PC-9 (cell line): Measurements from ENCODE around the gene NRN1. TPM values are rescaled to one million over a fixed set of nuclear protein-coding genes. Genes with fewer than 3 reads are reported as not detected.

Source experiments
- BruUV-seq: library from RNA; stranded (reverse); fragments of 400-500 nt; replicated peaks from 2 replicates; lab custom pipeline; 2021; lab: Mats Ljungman, UMichigan
- CTCF ChIA-PET: fragments of 300-600 bp; sonication (Branson Sonifier 250); formaldehyde crosslinking; loops from one replicate; lab custom pipeline; 2022; ENCODE audit warnings: antibody characterized with exemption; lab: Charles Lee
- POLR2A ChIA-PET: fragments of 300-600 bp; sonication (Branson Sonifier 250); formaldehyde crosslinking; loops from one replicate; lab custom pipeline; 2022; ENCODE audit warnings: antibody characterized with exemption; ENCODE audit not compliant: unreplicated experiment; lab: Charles Lee
- DNase-seq, 2 experiments: peaks; one replicate each; pipeline versions ENCODE4 v3.0.0 to v3.0.0-alpha.2; 2015 to 2022; ENCODE audit warnings: mixed read lengths in 1 of 2
- H2AFZ ChIP-seq: fragments of 200-600 bp; sonication (generic); 2 replicates; pipeline ENCODE4 v1.8.1; 2017; ENCODE audit warnings: antibody characterized with exemption
- H3F3A ChIP-seq: fragments of 200-600 bp; sonication (generic); 2 replicates; pipeline ENCODE4 v1.8.1; 2017; ENCODE audit warnings: antibody characterized with exemption, mild to moderate bottlenecking, low read depth; ENCODE audit not compliant: insufficient read depth
- H3K27ac ChIP-seq: fragments of 200-600 bp; sonication (generic); 2 replicates; pipeline ENCODE4 v1.6.1; 2016; ENCODE audit warnings: mixed run types
- H3K27me3 ChIP-seq: fragments of 200-600 bp; sonication (generic); 2 replicates; pipeline ENCODE4 v1.6.1; 2016; ENCODE audit warnings: low read depth, mixed run types; ENCODE audit not compliant: insufficient read depth
- H3K36me3 ChIP-seq: fragments of 200-600 bp; sonication (generic); 2 replicates; pipeline ENCODE4 v1.6.1; 2016; ENCODE audit warnings: low read depth, mixed run types
- H3K4me1 ChIP-seq: fragments of 200-600 bp; sonication (generic); replicated peaks from 2 replicates; pipeline ENCODE4 v1.6.1; 2016; ENCODE audit warnings: mixed run types; ENCODE audit not compliant: insufficient read depth
- H3K4me2 ChIP-seq: fragments of 200-600 bp; sonication (generic); 2 replicates; pipeline ENCODE4 v1.6.1; 2017; ENCODE audit warnings: mixed run types
- H3K4me3 ChIP-seq: fragments of 200-600 bp; sonication (generic); 2 replicates; pipeline ENCODE4 v1.6.1; 2016; ENCODE audit warnings: mixed run types
- H3K79me2 ChIP-seq: fragments of 200-600 bp; sonication (generic); 2 replicates; pipeline ENCODE4 v1.6.1; 2017; ENCODE audit warnings: low read depth, mixed run types
- H3K9me2 ChIP-seq: fragments of 200-600 bp; sonication (generic); 2 replicates; pipeline ENCODE4 v1.8.1; 2017; ENCODE audit warnings: mild to moderate bottlenecking; ENCODE audit not compliant: insufficient read depth
- H3K9me3 ChIP-seq: fragments of 200-600 bp; sonication (generic); 2 replicates; pipeline ENCODE4 v1.8.1; 2016; ENCODE audit warnings: low read depth; ENCODE audit not compliant: insufficient read depth
- H4K20me1 ChIP-seq: fragments of 200-600 bp; sonication (generic); 2 replicates; pipeline ENCODE4 v1.8.1; 2017; ENCODE audit not compliant: insufficient read depth
- CTCF ChIP-seq: fragments of 200-600 bp; sonication (generic); conservative IDR thresholded peaks from 2 replicates; pipeline ENCODE4 v1.6.1; 2017; ENCODE audit warnings: mixed run types, antibody characterized with exemption, mild to moderate bottlenecking, moderate library complexity
- EZH2 ChIP-seq: fragments of 200-600 bp; sonication (generic); IDR thresholded peaks from 2 replicates; pipeline ENCODE4 v1.8.0; 2017; ENCODE audit warnings: antibody characterized with exemption, low read depth
- intact Hi-C: fragments of 100-400 bp; cut with micrococcal nuclease; formaldehyde crosslinking; loops from one replicate; pipeline ENCODE4 v1.10.0; 2022; ENCODE audit not compliant: unreplicated experiment
- total RNA-seq: library from RNA; stranded (reverse); gene quantifications from 2 replicates; pipeline ENCODE4 v1.2.3, GENCODE V29; 2021

Gene NRN1
- total RNA-seq, 1 experiment from 2014 or later: not detected

GRCh38 chr6:5998711-5999687 is 7.7 kb downstream of the NRN1 start:
- no peaks in the 10 kb centered on the region for H3F3A ChIP-seq
- no peaks in the 10 kb centered on the region for H4K20me1 ChIP-seq
- no peaks in the 10 kb centered on the region for H3K9me3 ChIP-seq
- ChIA-PET CTCF (interaction anchor here (0.6 kb wide), 1 partner anchor 1301 kb away, joined by 3 read pairs; no protein-coding TSS in a partner anchor), POLR2A (no interaction called here)
- TF ChIP-seq CTCF (no peak), EZH2 (no peak)
- H3K36me3 ChIP-seq: no peaks in the 10 kb centered on the region
- intact Hi-C loops: loop anchor here (10.0 kb wide), 1 partner anchor 524 kb away; no protein-coding TSS in a partner anchor
- H2AFZ ChIP-seq: no peak overlapping the region
- no peaks in the 10 kb centered on the region for H3K4me1 ChIP-seq
- no peak overlapping the region for H3K4me3 ChIP-seq
- H3K27me3 ChIP-seq: no peaks in the 10 kb centered on the region
- H3K27ac ChIP-seq: no peak overlapping the region
- no TSS peak for BruUV-seq
- H3K9me2 ChIP-seq: no peaks in the 10 kb centered on the region
- DNase-seq: no peak
- no peak overlapping the region for H3K4me2 ChIP-seq
- no peaks in the 10 kb centered on the region for H3K79me2 ChIP-seq

- no peak for DNase-seq
- Histone ChIP-seq H3K27me3 (no peaks in the 10 kb centered on the region; the same call in 1 of the 2 replicates), H2AFZ (no peak overlapping the region), H3K9me3 (no peaks in the 10 kb centered on the region), H3K4me1 (no peaks in the 10 kb centered on the region), H4K20me1 (no peaks in the 10 kb centered on the region), H3K27ac (no peak overlapping the region), H3K4me3 (no peak overlapping the region), H3K9me2 (no peaks in the 10 kb centered on the region), H3F3A (no peaks in the 10 kb centered on the region), H3K4me2 (no peak overlapping the region), H3K36me3 (no peaks in the 10 kb centered on the region), H3K79me2 (no peaks in the 10 kb centered on the region)
- intact Hi-C loops: loop anchor here (10.0 kb wide), 1 partner anchor 523 kb away; no protein-coding TSS in a partner anchor
- POLR2A ChIA-PET: no interaction called here
- no TSS peak for BruUV-seq
- TF ChIP-seq CTCF (no peak), EZH2 (no peak)
- CTCF ChIA-PET: interaction anchor here (0.6 kb wide), 1 partner anchor 1302 kb away, joined by 3 read pairs; no protein-coding TSS in a partner anchor
Measured at GRCh38 chr6:5998236-5998635, 8.5 kb downstream of the NRN1 start.

GRCh38 chr6:5997420-5997987 is 9.2 kb downstream of the NRN1 start:
- POLR2A ChIA-PET: no interaction called here
- Histone ChIP-seq H3F3A (no peaks in the 10 kb centered on the region), H2AFZ (no peak overlapping the region), H3K4me1 (no peaks in the 10 kb centered on the region), H3K4me2 (no peak overlapping the region), H3K4me3 (no peak overlapping the region), H3K36me3 (no peaks in the 10 kb centered on the region), H3K79me2 (no peaks in the 10 kb centered on the region), H3K9me2 (no peaks in the 10 kb centered on the region), H3K9me3 (no peaks in the 10 kb centered on the region), H4K20me1 (no peaks in the 10 kb centered on the region), H3K27ac (no peak overlapping the region), H3K27me3 (peaks cover 6% of the 10 kb centered on the region; the same call in 1 of the 2 replicates)
- DNase-seq: no peak
- CTCF ChIA-PET: interaction anchor here (0.6 kb wide), 2 partner anchors 123 to 1239 kb away, joined by 3 read pairs; no protein-coding TSS in a partner anchor
- no peak for TF ChIP-seq CTCF
- no peak for TF ChIP-seq EZH2
- intact Hi-C loops: loop anchor here (10.0 kb wide), 1 partner anchor 523 kb away; no protein-coding TSS in a partner anchor
- no TSS peak for BruUV-seq
